GM19023 (cell line): ENCODE results near the gene AGXT.
"Not testable (repeated sequence)": the region's sequence is repeated elsewhere in the genome, so short reads cannot be mapped to it uniquely, and the experiment has no call there.

ENCODE experiments used
- ATAC-seq: cut with Tn5 transposase; IDR thresholded peaks from one replicate; pipeline ENCODE4 v1.9.1; 2021; ENCODE audit warnings: mild to moderate bottlenecking, moderate library complexity; ENCODE audit not compliant: unreplicated experiment

Gene AGXT

DNA sequence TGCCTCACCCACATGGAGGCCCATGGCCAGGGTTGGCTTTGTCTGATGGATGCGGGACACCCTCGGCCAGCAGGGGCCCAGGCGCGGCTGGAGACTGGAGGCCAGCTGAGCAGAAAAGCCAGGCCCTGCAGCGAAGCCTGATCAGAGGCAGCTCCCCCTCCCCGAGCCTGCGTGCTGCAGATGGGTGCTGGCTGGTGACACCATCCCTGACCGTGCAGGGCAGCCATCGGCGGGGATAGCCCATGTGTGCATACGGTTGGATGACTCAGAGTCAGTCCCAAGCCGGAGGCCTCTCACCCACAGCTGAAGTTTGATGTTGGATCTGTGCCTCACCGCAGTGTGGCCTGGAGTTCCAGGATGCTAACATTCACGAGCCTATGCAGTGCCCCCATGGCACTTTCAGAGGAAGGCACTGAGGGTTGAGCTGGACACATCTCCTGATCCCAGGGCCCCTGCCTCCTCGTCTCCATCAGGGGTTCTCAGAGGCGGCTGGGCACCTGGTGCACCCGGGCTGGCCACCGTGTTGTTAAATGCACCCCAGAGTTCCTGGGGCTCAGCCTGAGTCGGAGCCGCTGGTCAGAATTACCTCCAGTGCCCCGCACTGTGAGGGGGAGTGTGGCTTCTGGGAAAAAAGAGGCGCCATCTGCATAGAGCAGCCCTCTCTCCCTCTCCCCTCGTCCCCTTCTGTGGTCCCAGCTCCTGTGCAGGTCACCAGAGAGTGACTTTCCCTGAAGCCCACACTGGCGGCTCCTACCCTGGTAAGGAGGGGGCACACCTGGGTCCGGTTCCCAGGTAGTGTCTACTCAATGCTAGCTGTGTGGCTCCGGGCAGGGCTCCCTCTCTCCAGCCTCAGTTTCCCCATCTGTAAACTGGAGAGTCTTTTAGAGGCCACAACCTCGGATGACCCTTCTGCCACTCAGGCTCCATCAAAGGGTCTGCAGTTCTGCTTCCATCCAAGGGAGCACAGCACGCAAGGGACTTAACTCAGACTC is 29.2 kb upstream of the AGXT start:
- no peak for ATAC-seq

DNA sequence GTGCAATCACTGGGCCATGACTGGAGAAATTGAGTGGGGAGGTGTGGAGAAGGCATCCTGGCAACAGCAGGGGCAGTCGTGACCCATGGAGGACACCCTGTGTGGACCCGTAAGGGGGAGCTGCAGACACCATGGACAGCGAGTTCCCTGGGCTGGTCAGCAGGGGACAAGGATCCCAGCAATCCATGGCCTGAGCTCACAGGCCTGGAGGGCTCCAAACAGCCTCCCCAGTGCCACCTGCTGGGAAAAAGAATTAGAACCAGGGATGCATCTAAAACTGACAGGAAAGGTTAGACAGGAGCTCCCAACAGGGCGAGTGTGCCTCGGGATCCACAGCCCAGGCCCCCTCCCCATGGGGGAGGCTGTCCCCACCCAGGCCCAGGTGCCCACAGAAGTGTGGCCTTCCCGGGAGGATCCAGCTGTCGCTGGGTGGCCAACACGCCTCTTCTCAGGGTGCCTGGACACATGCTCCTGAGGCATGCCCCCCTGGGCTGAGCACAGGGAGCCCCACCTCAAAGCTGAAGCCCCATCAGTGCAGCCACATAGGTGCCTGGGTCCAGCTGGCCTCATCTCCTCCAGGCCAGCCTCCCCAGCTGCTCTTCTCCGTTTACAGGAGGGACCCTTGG is 28.1 kb upstream of the AGXT start:
- ATAC-seq = no peak

DNA sequence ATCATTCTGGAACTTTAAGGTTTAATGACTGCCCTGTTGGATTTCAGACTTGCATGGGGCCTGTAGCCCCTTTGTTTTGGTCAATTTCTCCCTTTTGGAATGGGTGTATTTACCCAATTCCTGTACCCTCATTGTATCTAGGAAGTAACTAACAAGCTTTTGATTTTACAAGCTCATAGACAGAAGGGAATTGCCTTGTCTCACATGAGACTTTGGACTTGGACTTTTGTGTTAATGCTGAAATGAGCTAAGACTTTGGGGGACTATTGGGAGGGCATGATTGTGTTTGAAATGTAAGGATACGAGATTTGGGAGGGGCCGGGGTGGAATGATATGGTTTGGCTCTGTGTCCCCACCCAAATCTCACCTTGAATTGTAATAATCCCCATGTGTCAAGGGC is 22.3 kb upstream of the AGXT start:
- not testable (repeated sequence) for ATAC-seq

DNA sequence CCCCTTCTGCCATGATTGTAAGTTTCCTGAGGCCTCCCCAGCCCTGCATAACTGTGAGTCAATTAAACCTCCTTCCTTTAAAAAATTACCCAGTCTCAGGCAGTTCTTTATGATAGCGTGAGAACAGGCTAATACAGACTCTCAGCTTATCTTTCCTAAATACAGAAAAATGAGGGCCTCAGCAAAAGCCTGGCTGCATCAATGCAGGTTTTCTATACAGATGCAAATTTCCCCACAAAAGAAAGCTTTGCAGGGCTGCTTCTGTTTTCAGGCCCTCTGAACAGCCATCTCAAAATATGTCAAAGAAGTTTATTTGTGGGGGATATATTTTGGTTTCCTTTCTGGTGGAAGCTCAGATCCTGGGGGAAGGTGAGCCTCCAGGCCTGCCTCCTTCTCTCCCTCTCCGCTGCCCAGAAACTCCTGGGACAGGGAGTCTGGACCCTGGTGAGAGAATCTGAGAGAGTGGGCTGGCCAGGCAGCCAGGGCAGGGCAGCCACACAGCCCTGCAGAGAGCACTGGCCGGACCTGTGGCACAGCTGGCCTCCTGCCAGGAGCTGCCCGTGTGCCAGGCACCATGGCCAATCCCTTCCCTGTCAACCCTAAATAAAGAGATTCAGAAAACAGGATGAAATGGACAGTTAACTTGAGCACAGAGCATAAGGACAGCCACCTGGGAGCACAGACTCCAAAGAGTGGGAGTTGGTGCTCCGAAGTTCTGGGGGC is 21.6 kb upstream of the AGXT start:
- ATAC-seq = no peak

DNA sequence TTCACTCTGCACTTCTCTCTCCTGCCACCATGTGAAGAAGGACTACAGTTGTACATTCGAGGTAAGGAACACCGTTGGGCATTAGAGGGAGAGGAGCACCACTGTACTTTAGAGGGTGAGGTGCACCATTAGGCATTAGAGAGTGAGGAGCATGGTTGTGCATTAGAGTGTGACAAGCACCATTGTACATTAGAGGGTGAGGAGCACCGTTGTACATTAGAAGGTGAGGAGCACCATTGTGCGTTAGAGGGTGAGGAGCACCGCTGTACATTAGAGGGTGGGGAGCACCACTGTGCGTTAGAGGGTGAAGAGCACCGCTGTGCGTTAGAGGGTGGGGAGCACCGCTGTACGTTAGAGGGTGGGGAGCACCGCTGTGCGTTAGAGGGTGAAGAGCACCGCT is 20.8 kb upstream of the AGXT start:
- no peak for ATAC-seq

DNA sequence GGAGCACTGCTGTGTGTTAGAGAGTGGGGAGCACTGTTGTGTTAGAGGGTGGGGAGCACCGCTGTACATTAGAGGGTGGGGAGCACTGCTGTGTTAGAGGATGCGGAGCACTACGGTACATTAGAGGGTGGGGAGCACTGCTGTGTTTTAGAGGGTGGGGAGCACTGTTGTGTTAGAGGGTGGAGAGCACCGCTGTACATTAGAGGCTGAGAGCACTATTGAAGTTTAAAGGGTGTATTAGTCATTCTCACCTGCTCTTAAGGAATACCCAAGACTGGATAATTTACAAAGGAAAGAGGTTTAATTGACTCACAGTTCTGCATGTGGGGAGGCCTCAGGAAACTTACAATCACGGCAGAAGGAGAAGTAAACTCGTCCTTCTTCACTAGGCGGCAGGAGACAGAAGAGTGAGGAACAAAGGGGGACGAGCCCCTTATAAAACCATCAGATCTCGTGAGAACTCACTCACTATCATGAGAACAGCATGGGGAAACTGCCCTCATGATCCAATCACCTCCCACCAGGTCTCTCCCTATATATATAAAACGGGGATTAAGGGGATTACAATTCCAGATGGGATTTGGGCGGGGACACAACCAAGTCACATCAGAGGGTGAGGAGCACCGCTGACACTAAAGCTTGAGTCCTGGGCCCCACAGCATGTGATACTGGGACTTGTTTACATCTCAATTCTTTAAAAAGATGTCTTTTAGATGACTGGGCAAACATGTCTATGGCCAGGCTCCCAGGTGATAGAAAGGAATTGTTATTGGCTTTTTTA is 19.5 kb upstream of the AGXT start:
- no peak for ATAC-seq

GRCh38 chr2:240850026-240850425 is 18.6 kb upstream of the AGXT start:
- ATAC-seq = no peak

DNA sequence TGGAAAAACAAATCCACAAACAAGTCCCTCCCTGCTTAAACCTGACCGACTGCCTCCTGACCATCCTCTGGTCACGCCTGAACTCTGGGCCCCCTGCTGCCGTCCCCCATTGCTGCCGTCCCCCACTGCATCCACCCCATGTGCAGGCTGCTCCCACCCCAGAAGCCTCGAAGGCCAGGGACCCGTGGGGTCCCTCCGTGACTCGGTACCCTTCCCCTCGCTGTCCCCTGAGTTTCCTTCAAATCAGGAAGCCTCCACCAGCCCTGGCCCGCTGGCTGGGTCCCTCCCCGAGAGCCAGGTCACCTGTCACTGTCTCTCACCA is 17.9 kb upstream of the AGXT start:
- ATAC-seq = no peak

DNA sequence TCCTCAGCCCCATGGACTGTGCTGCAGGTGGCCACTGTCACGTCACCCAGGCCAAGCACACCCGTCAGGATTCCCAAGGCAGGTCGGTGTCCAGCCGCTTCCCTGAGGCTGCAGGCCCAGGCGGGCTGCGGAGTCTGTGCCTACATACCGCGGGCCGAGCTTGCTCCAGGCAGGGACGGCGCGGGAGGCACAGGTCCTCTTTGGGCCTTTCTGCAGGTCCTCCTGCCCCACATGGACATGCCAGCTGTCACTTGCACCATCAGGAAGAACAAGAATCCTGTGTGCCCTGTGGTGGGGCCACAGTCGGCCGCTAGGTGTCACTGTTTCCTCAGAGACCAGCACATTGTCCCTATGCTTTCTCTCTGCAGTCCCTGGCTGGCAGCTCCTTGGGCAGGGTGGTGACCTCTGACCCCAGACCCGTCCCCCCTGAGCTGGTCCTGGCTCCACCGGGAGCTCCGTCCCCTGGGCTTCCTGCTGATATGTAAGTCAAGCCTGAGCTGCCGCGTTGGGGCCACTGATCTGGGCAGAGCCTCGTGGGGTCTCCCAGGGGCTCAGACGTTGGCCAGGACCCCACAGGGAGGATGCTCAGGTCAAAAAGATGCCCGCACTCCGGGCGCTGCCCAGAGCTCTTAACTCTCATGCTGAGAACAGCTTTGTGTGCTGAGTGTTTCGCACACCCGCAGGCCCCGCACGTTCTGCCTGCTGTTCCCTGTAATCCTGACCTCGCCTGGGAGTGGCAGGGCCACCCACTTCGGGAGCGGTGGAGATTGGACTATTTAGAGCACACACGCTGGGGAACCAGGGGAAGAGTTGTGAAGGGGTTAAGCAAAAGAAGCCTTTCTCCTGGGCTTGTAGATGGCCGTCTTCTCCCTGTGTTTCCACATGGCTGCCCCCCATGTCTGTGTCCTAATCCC is 17.3 kb upstream of the AGXT start:
- peak; percentile 72 for ATAC-seq

GRCh38 chr2:240852671-240853314 is 15.8 kb upstream of the AGXT start:
- no peak for ATAC-seq

- no peak for ATAC-seq
Measured at GRCh38 chr2:240855670-240856069, 13.0 kb upstream of the AGXT start.

DNA sequence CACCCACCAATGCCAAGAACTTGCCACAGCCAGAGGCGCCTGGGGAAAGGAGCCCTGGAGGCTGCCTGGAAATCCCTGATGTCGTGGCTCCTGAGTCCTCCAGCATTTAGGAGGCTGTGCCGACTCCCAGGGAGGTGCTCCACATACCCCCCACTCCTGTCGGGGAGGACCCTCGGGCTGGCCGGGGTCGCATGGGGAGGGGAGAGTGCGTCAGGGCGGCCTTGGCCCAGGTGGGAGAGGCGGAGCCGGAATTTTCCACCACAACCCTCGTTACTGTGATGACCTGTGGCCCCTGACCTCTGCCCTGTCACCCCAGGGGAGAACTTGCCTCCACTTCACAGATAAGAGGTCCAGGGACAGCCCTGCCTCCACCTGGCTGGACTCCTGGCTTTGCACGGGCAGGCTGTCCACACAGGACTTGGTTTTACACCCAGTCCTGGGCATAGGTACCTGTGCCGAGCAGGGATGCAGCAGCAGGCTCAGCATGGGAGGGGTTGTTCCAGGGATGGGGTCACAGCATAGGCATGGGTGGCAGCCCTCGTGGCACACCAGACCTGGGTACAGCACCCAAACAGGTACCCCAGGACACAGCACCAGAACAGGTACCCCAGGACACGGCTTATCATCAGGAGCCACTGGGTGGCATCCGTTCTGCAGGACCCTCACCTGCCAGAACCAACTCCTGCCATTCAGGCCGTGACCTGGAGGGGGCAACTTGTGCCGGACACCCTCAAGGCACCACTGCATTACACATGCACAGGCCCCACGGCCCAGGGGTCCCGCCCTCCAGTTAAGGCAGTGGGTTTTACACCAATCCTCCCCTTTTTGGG is 12.3 kb upstream of the AGXT start:
- ATAC-seq = no peak

DNA sequence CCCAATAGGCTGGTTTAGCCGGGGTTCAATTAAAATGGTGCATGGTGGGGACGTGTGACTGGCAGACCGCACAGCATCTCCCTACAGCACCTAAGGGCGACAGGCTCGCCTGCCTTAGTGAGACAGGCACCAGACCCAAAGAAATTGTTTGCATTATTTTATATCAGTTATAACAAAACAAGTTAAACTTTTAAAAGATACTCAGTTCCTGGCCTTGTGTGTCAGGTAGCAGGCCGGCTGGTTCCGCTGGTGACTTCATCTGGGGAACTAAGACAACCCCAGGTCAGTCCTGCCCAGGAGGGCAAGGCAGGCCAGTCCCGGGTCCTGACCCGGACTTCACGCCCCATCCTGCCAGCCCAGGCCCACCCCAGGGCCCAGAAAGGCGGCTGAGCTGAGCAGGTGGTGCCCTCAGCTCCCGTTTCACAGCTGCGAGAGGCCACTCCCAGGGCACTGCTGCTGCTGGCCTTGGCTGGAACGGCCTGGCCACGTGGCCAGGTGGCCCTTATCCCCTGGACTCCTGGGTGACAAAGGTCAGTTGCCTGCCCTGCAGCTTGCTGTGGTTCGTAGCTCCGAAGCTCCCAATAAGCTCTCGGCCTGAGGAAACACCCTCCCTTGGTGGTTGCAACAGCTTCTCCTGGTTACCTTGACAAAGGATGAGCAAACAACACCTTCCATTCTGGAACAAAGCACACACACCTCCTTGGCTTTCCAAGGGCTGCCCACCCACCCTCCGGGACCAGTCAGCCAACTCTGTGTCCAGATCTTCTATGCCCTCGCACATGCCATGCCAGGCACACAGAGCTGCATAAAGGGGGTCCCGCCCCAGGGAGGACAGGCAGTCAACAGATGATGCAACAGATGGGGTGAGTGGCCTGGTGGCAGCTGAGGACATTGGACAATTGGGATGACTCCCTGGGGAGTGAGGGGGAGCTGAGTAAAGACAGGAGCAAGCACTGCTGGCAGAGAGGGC is 11.3 kb upstream of the AGXT start:
- no peak for ATAC-seq

GRCh38 chr2:240858321-240858720 is 10.3 kb upstream of the AGXT start:
- ATAC-seq = no peak

GRCh38 chr2:240858871-240859270 is 9.8 kb upstream of the AGXT start:
- no peak for ATAC-seq

DNA sequence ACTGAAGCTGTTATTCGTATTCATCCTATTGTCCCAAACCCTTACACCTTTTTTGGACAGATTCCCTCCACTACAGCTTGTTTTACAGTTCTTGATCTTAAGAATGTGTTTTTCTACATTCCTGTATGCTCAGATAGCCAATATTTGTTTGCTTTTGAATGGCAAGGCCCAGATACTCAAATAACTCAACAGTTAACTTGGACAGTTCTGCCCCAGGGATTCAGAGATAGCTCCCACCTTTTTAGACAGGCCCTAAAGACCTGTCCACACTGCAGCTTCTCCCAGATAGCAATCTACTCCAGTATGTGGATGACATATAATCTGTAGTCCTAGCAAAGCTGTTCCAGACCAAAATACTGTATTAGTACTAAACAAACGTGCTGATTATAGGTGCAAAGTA is 7.1 kb upstream of the AGXT start:
- ATAC-seq = no peak

- ATAC-seq = no peak
Measured at GRCh38 chr2:240864475-240864874, 4.1 kb upstream of the AGXT start.
